K562 (cell line): ENCODE results near the gene KIF3A. TPM values are rescaled to one million over a fixed set of nuclear protein-coding genes. Genes with fewer than 3 reads are reported as not detected.

ENCODE experiments used
- ATAC-seq: fragments of 200-7000 bp; cut with Tn5 transposase; 3 replicates; pipeline ENCODE4 v1.9.1; 2020; ENCODE audit warnings: moderate library complexity
- BruUV-seq: library from RNA; stranded (reverse); fragments of 400-500 nt; replicated peaks from 2 replicates; lab custom pipeline; 2021; lab: Mats Ljungman, UMichigan
- CTCF ChIA-PET: fragments of 300-600 bp; formaldehyde crosslinking; extraction: SDS; loops from one replicate; lab custom pipeline; 2021; ENCODE audit warnings: low intra/inter-chr PET ratio; lab: Yijun Ruan, JAX
- POLR2A ChIA-PET: fragments of 300-600, 350-650 bp; sonication (Branson Sonifier 250); formaldehyde crosslinking; extraction: SDS; loops from one replicate; lab custom pipeline; 2021; ENCODE audit warnings: antibody characterized with exemption, inconsistent platforms; lab: Yijun Ruan, JAX
- DNase-seq, 4 experiments: peaks; one replicate each; pipeline versions ENCODE4 v3.0.0 to v3.0.0-alpha.2; 2011 to 2018; ENCODE audit warnings: low spot score in 3 of 4, mixed read lengths in 3 of 4; ENCODE audit errors: extremely low read depth in 1 of 4
- FAIRE-seq: peaks from 2 replicates; lab custom pipeline; 2011; peaks lifted over from hg19 to GRCh38; lab: Jason Lieb, UNC
- H2AFZ ChIP-seq: 2 replicates; pipeline ENCODE4 v1.6.0; 2011; ENCODE audit warnings: low read depth, low read length, control low read depth, inconsistent platforms
- H3K27ac ChIP-seq: fragments of 200-600 bp; 3 replicates; pipeline ENCODE4 v1.8.0; 2011; ENCODE audit warnings: low read depth, mild to moderate bottlenecking, control low read depth, inconsistent platforms, low read length, moderate library complexity, mixed read lengths; ENCODE audit errors: extremely low read depth
- H3K27me3 ChIP-seq, 2 experiments: fragments of 300-600 bp in 1 of 2; 2 replicates in 1 of 2; 3 replicates in 1 of 2; pipeline versions ENCODE4 v1.6.0 to v1.8.0; 2011; ENCODE audit warnings: inconsistent platforms in 2 of 2, low read length in 2 of 2, mild to moderate bottlenecking in 1 of 2, mixed read lengths in 1 of 2, moderate library complexity in 1 of 2; ENCODE audit not compliant: control insufficient read depth in 2 of 2, insufficient read depth in 2 of 2
- H3K36me3 ChIP-seq: fragments of 300-600 bp; 3 replicates; pipeline ENCODE4 v1.8.0; 2011; ENCODE audit warnings: mild to moderate bottlenecking, low read length, inconsistent platforms; ENCODE audit not compliant: control insufficient read depth, insufficient read depth
- H3K4me1 ChIP-seq, 2 experiments: fragments of 200-600 bp in 1 of 2; replicated peaks in 1 of 2; 2 replicates in 1 of 2; 3 replicates in 1 of 2; pipeline versions ENCODE4 v1.5.1 to v1.8.0; 2011; ENCODE audit warnings: inconsistent platforms in 2 of 2, low read length in 2 of 2, mild to moderate bottlenecking in 1 of 2, mixed read lengths in 1 of 2, moderate library complexity in 1 of 2; ENCODE audit not compliant: control insufficient read depth in 2 of 2, insufficient read depth in 2 of 2
- H3K4me2 ChIP-seq: 2 replicates; pipeline ENCODE4 v1.6.1; 2011; ENCODE audit warnings: low read length, control low read depth, inconsistent platforms, mixed read lengths; ENCODE audit not compliant: insufficient read depth
- H3K4me3 ChIP-seq: fragments of 200-600 bp; sonication (generic), shearing (Covaris generic); 2 replicates; pipeline ENCODE4 v1.5.1; 2016; ENCODE audit warnings: control low read depth, inconsistent platforms
- H3K79me2 ChIP-seq: fragments of 200-600 bp; 3 replicates; pipeline ENCODE4 v1.8.0; 2011; ENCODE audit warnings: low read length, inconsistent platforms; ENCODE audit not compliant: control insufficient read depth, insufficient read depth
- H3K9ac ChIP-seq, 2 experiments: 2 replicates each; pipeline versions ENCODE4 v1.6.0 to v1.6.1; 2011; ENCODE audit warnings: low read depth in 2 of 2, low read length in 2 of 2, control low read depth in 1 of 2, inconsistent platforms in 1 of 2, mild to moderate bottlenecking in 1 of 2, mixed read lengths in 1 of 2; ENCODE audit not compliant: insufficient read depth in 1 of 2
- H3K9me1 ChIP-seq: one replicate; pipeline ENCODE4 v1.6.0; 2011; ENCODE audit warnings: inconsistent platforms, mild to moderate bottlenecking, low read length, moderate library complexity; ENCODE audit not compliant: control insufficient read depth, insufficient read depth
- H3K9me3 ChIP-seq: replicated peaks from 2 replicates; pipeline ENCODE4 v1.5.1; 2011; ENCODE audit warnings: low read depth, low read length, inconsistent platforms; ENCODE audit not compliant: control insufficient read depth, insufficient read depth
- H4K20me1 ChIP-seq: replicated peaks from 2 replicates; pipeline ENCODE4 v1.6.1; 2011; ENCODE audit warnings: low read length, inconsistent platforms, mixed read lengths; ENCODE audit not compliant: control insufficient read depth, insufficient read depth
- ARID4B ChIP-seq: sonication (generic); formaldehyde crosslinking; IDR thresholded peaks from 2 replicates; pipeline ENCODE4 v1.8.0; 2022; ENCODE audit warnings: mild to moderate bottlenecking, missing genetic modification reagents
- E4F1 ChIP-seq: fragments of 250-450 bp; sonication (Bioruptor Pico); IDR thresholded peaks from 2 replicates; pipeline ENCODE4 v1.5.0; 2021; ENCODE audit warnings: mild to moderate bottlenecking, borderline replicate concordance
- MYNN ChIP-seq, 2 experiments: sonication (generic); formaldehyde crosslinking in 1 of 2; IDR thresholded peaks; 2 replicates each; pipeline versions ENCODE4 v1.5.0 to v1.6.1; 2016 to 2020; ENCODE audit warnings: antibody characterized with exemption in 1 of 2, missing genetic modification reagents in 1 of 2
- SETDB1 ChIP-seq: IDR thresholded peaks from one replicate; pipeline ENCODE4 v1.6.1; 2012; ENCODE audit warnings: low read length, control low read depth, inconsistent platforms
- SMARCC2 ChIP-seq: fragments of 450-650 bp; IDR thresholded peaks from 2 replicates; pipeline ENCODE4 v1.6.1; 2017; ENCODE audit warnings: antibody characterized with exemption, moderate library complexity, mild to moderate bottlenecking, low read depth
- ZNF696 ChIP-seq: fragments of 250-450 bp; sonication (Bioruptor Pico); conservative IDR thresholded peaks from 2 replicates; pipeline ENCODE4 v1.4.0; 2020; ENCODE audit warnings: mild to moderate bottlenecking, moderate library complexity
- WGBS: fragments of 100-300 bp; shearing (Covaris generic); methylation state at CpG from one replicate; pipeline ENCODE4 v1.1.6; 2016; ENCODE audit warnings: low coverage, mixed read lengths; ENCODE audit not compliant: insufficient coverage; ENCODE audit errors: missing lambda C conversion rate; 5-methylcytosine and 5-hydroxymethylcytosine counted together
- in situ Hi-C: fragments of 300-500 bp; cut with MboI; formaldehyde crosslinking; loops from 4 replicates; pipeline ENCODE4 v1.15.0; 2018; ENCODE audit warnings: inconsistent platforms, mixed read lengths
- intact Hi-C: fragments of 100-400 bp; cut with micrococcal nuclease; formaldehyde crosslinking; loops from 2 replicates; pipeline ENCODE4 v1.14.2; 2022
- polyA plus RNA-seq, 8 experiments: library from polyadenylated mRNA; depleted of rRNA in 4 of 8; stranded (reverse) in 5 of 8; unstranded in 3 of 8; fragments of >200 nt; fragmentation: Nextera tagmentation in 2 of 8; fragmentation: Illumina TruSeq in 1 of 8; extraction: Ambion mirVana in 2 of 8; extraction: Trizol in 1 of 8; gene quantifications; 2 replicates each; pipeline versions ENCODE4 v1.2.1 to v1.2.3, GENCODE V29; 2011 to 2014; ENCODE audit warnings: inconsistent platforms in 1 of 8, missing spikeins in 1 of 8
- total RNA-seq, 7 experiments: library from RNA; depleted of rRNA in 6 of 7; stranded (reverse); fragments of >200 nt in 6 of 7; fragmentation: Illumina TruSeq in 2 of 7; extraction: Trizol in 2 of 7; gene quantifications; 2 replicates each; pipeline versions ENCODE4 v1.2.1 to v1.2.3, GENCODE V29; 2011 to 2021; ENCODE audit warnings: low replicate concordance in 1 of 7

The KIF3A gene
- total and polyA plus RNA-seq, 9 of the 15 experiments (the other 6 are each of a cell fraction or from before 2014, with no cell fraction given), result 1.5 to 7.8 (median 6.0) TPM

- DNase-seq (no peak), FAIRE-seq (no peak), ATAC-seq (no peak)
- Histone ChIP-seq H3K4me3 (no peak overlapping the region), H3K79me2 (no peaks in the 10 kb centered on the region), H3K4me2 (no peak overlapping the region), H4K20me1 (no peaks in the 10 kb centered on the region), H3K27ac (no peak overlapping the region), H3K9me1 (no peaks in the 10 kb centered on the region), H2AFZ (no peak overlapping the region), H3K4me1 (peaks cover 26 to 38% of the 10 kb centered on the region in 2 experiments), H3K36me3 (no peaks in the 10 kb centered on the region), H3K9ac (no peak overlapping the region), H3K9me3 (no peaks in the 10 kb centered on the region), H3K27me3 (no peaks in the 10 kb centered on the region)
- intact Hi-C loops (no loop called here), in situ Hi-C loops (no loop called here)
- ChIA-PET CTCF (interaction anchor here (0.5 kb wide), 1 partner anchor 235 kb away, joined by 3 read pairs; no protein-coding TSS in a partner anchor), POLR2A (interaction anchor here (0.6 kb wide), 1 partner anchor 46 kb away, joined by 3 read pairs; no protein-coding TSS in a partner anchor)
- WGBS, result 81% methylated on average over 8 of the region's 12 CpGs
- no peak for TF ChIP-seq ZNF696 (CRISPR knock-in tag)
- TF ChIP-seq SMARCC2, result no peak
- no peak for TF ChIP-seq SETDB1
- TF ChIP-seq MYNN (IDR thresholded peaks at IDR 0.05), result no peak
- no peak for TF ChIP-seq MYNN (CRISPR knock-in tag; IDR thresholded peaks at IDR 0.05)
- no peak for TF ChIP-seq ARID4B (CRISPR knock-in tag)
- no peak for TF ChIP-seq E4F1 (CRISPR knock-in tag)
- BruUV-seq, result no TSS peak
Measured at GRCh38 chr5:132656774-132657355, 80.5 kb downstream of the KIF3A start.
